ENCODE results near the gene PARP8. TPM values are rescaled to one million over a fixed set of nuclear protein-coding genes. Genes with fewer than 3 reads are reported as not detected.

Gene PARP8
- total RNA-seq, 2 donors from 2014 or later: 58.2 to 62.5 TPM

DNA sequence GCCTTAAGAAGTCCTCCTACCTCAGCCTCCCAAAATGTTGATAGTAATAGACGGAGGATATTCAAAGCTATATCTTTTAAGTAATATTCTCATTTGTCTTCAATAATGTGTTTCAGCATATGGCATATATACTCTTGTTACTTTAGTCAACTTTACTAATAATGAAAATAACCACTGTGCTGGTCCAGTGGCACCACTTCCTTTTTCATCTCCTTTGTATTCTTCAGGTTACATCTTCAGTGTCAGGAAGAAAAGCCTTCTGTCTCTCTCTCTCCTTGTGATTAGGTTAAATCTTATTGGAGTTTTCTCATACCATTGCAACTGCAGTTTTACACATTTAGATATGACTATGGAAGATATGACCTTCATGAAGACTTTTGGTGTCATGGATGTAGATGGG lies 31.3 kb downstream of the PARP8 start:
- no peaks in the 10 kb centered on the region for H3K27me3 Mint-ChIP-seq
- peak overlapping the region; percentile 2 for H3K4me3 Mint-ChIP-seq
- peaks cover 47 to 55% of the 10 kb centered on the region in 2 donors for H3K4me1 Mint-ChIP-seq (ENCODE audit: low read depth in 2 of 2)
- H3K27ac Mint-ChIP-seq: peak overlapping the region; percentile 46 to 70
- no peak for DNase-seq (ENCODE audit: low spot score)
- H3K36me3 Mint-ChIP-seq: no peaks in the 10 kb centered on the region
- ATAC-seq: no peak
- H3K9me3 Mint-ChIP-seq: no peaks in the 10 kb centered on the region

DNA sequence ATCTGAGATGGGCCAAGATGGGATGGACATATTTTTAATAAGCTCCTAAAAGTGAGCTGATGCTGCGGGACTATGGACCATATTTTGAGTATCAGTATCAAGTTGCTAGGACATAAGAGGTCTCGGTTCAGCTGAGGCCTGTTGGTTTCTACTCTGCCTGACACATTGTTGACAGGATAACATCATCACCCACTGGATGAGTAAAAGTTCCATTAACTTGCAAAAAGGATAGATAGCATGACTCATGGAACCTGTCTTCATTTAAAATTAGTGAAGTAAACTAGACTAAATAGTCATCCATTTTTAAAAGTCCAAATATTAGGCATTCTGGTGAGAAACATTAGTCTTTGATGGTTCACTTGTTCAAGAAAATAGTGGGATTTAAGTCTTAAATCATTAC lies 33.3 kb downstream of the PARP8 start:
- Mint-ChIP-seq H3K36me3 (no peaks in the 10 kb centered on the region), H3K27me3 (no peaks in the 10 kb centered on the region), H3K9me3 (no peaks in the 10 kb centered on the region), H3K4me3 (no peak overlapping the region), H3K4me1 (ENCODE audit: low read depth in 2 of 2) (peaks cover 53 to 63% of the 10 kb centered on the region in 2 donors), H3K27ac (peak overlapping the region; percentile 46 to 70)
- DNase-seq (ENCODE audit: low spot score): no peak
- peak in 1 of 2 donors; percentile 70 for ATAC-seq

DNA sequence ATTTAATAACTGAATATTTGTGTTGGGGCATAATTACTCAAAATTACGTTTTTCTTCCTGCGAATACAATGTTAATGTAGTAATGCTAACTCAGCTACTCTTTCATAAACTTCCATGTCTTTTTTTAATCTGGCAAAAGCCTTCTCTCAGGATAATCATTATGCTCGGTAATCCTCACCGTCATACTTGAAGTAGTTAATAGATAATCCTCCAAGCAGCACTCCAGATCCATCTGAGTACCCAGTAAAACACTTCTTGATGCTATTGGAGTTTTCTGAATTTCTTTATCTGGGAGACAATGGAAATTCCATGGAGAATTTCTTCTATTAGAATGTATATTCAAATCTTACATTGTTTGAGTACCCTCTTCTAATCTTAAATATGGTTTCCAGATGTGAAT lies 34.3 kb downstream of the PARP8 start:
- H3K36me3 Mint-ChIP-seq: no peaks in the 10 kb centered on the region
- H3K9me3 Mint-ChIP-seq: no peaks in the 10 kb centered on the region
- peak overlapping the region in 1 of 2 donors; percentile 52 for H3K27ac Mint-ChIP-seq
- H3K4me1 Mint-ChIP-seq (ENCODE audit: low read depth in 2 of 2): peaks cover 49 to 67% of the 10 kb centered on the region in 2 donors
- no peak for ATAC-seq
- no peak for DNase-seq (ENCODE audit: low spot score)
- no peaks in the 10 kb centered on the region for H3K27me3 Mint-ChIP-seq
- H3K4me3 Mint-ChIP-seq: no peak overlapping the region

DNA sequence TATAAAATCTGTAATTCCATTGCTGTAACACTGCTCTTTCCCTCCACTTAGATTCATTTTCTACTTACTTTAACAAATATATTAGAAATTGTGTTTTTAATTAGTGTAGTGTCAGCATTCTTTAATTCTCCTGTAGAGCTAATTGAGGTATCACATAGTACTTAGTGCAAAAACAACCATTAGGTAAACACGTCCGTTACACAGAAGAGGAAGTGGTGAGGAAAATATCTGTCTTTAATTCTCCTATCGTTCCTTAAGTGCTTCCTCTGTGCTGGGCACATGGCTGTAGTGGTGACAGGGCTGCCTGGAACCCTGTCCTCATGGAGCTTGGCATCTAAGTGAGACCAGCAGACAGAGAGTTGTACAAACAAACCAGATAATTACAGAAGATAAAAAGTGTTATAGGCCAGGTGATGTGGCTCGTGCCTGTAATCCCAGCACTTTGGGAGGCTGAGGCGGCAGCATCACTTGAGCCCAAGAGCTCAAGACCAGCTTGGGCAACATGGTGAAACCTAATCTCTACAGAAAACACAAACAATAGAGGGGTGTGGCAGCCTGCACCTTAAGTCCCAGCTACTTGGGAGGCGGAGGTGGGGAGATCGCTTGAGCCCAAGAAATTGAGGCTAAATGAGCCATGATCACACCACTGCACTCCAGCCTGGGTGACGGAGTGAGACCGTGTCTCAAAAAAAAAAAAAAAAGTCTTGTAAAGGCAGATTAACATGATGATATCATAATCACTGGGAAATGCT lies 36.4 kb downstream of the PARP8 start:
- peak overlapping the region; percentile 51 for H3K4me3 Mint-ChIP-seq
- H3K4me1 Mint-ChIP-seq (ENCODE audit: low read depth in 2 of 2): peaks cover 48 to 66% of the 10 kb centered on the region in 2 donors
- H3K27ac Mint-ChIP-seq: peak overlapping the region; percentile 73 to 88
- DNase-seq (ENCODE audit: low spot score) (no peak), ATAC-seq (peak in 1 of 2 donors; percentile 54)
- no peaks in the 10 kb centered on the region for H3K36me3 Mint-ChIP-seq
- H3K27me3 Mint-ChIP-seq: no peaks in the 10 kb centered on the region
- H3K9me3 Mint-ChIP-seq: no peaks in the 10 kb centered on the region

DNA sequence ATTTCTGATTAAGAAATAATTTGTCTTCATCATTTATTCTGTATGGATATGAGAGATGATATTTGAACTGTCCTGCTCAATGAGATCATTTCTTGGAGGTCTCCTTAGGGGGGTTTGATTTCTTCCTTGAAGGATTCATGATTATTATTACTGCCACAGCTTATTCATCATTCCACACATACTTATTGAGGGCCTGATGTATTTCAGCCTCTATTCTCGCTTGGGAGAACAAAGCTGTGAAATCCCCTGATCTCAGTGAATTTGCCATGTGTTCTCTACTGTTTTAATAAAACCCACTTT lies 36.9 kb downstream of the PARP8 start:
- Mint-ChIP-seq H3K9me3 (no peaks in the 10 kb centered on the region), H3K4me1 (ENCODE audit: low read depth in 2 of 2) (peaks cover 50 to 66% of the 10 kb centered on the region in 2 donors), H3K27ac (peak overlapping the region; percentile 73 to 88), H3K27me3 (no peaks in the 10 kb centered on the region), H3K4me3 (no peak overlapping the region), H3K36me3 (no peaks in the 10 kb centered on the region)
- ATAC-seq (no peak), DNase-seq (ENCODE audit: low spot score) (no peak)

DNA sequence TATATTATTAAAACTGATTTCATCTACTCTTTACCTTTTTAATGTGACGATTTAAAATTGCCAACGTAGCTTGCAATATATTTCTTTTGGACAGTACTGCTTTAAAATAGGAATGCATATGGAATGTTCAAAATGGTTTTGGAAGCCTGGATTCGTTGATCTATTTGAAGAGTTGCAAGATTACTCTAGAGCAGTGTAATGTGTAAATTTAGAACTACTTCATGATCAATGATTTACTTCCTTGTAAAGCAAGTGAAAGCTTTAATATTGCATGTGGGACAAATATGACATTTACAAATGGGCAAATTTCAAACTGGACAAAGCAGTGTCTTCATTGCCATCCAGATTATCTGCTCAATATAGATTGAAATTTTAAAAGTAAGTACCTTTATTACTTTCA lies 38.3 kb downstream of the PARP8 start:
- Mint-ChIP-seq H3K4me3 (no peak overlapping the region), H3K4me1 (ENCODE audit: low read depth in 2 of 2) (peaks cover 50 to 67% of the 10 kb centered on the region in 2 donors), H3K27me3 (no peaks in the 10 kb centered on the region), H3K36me3 (no peaks in the 10 kb centered on the region), H3K27ac (peak overlapping the region; percentile 31 to 88), H3K9me3 (no peaks in the 10 kb centered on the region)
- DNase-seq (ENCODE audit: low spot score) (no peak), ATAC-seq (no peak)

DNA sequence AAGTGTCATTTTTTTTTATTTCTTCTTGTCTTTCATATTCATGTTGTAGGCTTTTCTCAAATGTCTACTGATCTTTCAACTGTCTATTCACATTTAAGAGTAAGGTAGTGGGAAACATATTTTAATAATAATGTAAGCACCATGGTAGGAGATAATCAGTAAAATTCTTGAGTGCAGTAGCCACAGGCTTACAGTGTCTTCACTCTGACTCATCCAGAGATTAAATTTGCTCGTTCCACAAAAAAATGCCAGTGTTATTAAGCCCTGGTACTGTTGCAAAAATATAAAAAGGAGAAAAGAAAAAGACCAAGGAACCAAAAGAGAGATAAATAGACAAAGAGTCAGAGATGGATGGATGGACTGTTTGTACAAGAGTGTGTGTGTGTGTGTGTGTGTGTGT lies 43.0 kb downstream of the PARP8 start:
- Mint-ChIP-seq H3K27me3 (no peaks in the 10 kb centered on the region), H3K27ac (peak overlapping the region; percentile 78 to 85), H3K36me3 (no peaks in the 10 kb centered on the region), H3K9me3 (peaks cover 3% of the 10 kb centered on the region), H3K4me3 (peak overlapping the region; percentile 52), H3K4me1 (ENCODE audit: low read depth in 2 of 2) (peaks cover 50 to 71% of the 10 kb centered on the region in 2 donors)
- ATAC-seq (no peak), DNase-seq (ENCODE audit: low spot score) (no peak)

DNA sequence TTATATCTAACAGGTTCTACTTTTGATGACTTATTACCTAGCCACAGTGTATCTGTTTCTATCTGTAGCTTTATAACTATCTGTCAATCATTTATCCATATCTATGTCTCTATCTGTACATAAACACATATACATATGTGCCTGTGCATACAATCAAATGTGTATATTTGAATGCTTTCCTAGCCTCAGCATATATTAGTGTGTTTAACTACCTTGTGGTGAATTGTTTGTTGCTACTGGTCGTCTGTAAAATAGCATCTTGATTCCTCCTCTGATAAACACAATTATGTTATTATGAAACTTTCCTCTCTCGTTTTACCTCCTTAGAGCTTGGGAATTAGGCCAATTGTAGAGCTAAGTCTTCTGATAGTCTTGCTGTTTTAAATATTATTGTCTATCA lies 44.4 kb downstream of the PARP8 start:
- peaks cover 53 to 70% of the 10 kb centered on the region in 2 donors for H3K4me1 Mint-ChIP-seq (ENCODE audit: low read depth in 2 of 2)
- ATAC-seq (no peak), DNase-seq (ENCODE audit: low spot score) (no peak)
- H3K27me3 Mint-ChIP-seq: no peaks in the 10 kb centered on the region
- peak overlapping the region; percentile 86 for H3K4me3 Mint-ChIP-seq
- no peaks in the 10 kb centered on the region for H3K36me3 Mint-ChIP-seq
- H3K9me3 Mint-ChIP-seq: peaks cover 3% of the 10 kb centered on the region
- peak overlapping the region; percentile 78 to 85 for H3K27ac Mint-ChIP-seq

DNA sequence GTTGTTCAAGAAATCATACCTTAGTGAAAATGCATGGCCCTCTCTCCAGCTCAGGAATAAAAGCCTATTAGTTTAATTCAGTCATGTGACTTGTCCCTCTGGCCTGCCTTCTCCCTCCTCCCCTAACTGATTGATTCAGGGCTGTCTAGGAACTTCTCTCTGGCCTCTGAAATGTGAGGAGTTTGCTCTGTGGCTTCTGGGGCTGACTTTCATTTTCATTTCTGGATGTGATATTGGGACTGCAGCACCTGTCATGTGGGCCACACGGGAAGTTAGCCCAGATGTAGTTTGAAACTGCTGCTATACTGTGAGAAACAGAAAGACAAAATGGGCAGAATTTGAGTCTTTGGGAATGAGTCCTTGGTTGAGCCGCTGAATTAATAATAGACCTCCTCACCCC lies 44.8 kb downstream of the PARP8 start:
- Mint-ChIP-seq H3K27ac (peak overlapping the region; percentile 78 to 85), H3K36me3 (no peaks in the 10 kb centered on the region), H3K27me3 (no peaks in the 10 kb centered on the region), H3K9me3 (peaks cover 3% of the 10 kb centered on the region), H3K4me3 (peak overlapping the region; percentile 86), H3K4me1 (ENCODE audit: low read depth in 2 of 2) (peaks cover 56 to 73% of the 10 kb centered on the region in 2 donors)
- ATAC-seq: peak; percentile 93 to 96
- peak; percentile 68 for DNase-seq (ENCODE audit: low spot score)

DNA sequence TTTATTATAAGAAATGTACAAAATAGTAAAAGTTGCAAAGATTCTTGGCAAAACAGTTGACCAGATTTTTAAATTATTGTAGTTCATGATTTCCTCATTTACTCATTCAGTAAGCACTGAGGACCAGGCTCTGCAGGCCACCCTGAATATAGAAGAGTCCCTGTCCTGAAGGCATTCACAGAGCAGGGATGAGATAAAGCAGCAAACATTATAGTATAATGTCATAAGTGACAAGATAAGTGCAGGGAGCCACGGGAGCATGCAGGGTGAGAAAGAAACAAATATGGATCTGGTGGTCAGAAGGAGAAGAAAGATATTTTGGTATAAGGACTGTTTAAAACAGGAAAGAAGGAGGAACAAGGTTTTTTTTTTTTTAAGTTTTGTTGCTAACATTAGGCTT lies 46.0 kb downstream of the PARP8 start:
- Mint-ChIP-seq H3K27ac (peak overlapping the region; percentile 60 to 85), H3K36me3 (no peaks in the 10 kb centered on the region), H3K27me3 (no peaks in the 10 kb centered on the region), H3K4me1 (ENCODE audit: low read depth in 2 of 2) (peaks cover 59 to 81% of the 10 kb centered on the region in 2 donors), H3K4me3 (peak overlapping the region; percentile 21), H3K9me3 (peaks cover 3% of the 10 kb centered on the region)
- DNase-seq (ENCODE audit: low spot score): no peak
- no peak for ATAC-seq

DNA sequence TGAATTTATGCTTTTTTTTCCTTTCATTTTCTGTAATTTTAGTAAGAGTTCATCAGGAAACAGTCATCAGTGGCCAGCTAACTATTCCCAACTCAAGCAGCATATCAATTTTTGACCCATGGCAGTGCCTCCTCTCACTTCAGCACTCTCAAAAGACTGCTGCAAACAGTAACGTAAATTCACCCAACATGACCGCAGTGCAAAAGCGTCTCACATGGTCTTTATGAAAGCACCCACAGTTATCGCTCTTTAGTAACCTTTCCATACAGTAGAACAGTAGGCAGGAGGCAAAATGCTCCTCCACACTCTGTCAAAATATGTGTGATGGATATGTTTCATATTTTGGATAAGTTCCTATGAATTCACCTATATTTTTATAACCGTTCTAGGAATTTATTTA lies 48.6 kb downstream of the PARP8 start:
- no peaks in the 10 kb centered on the region for H3K27me3 Mint-ChIP-seq
- peaks cover 56 to 80% of the 10 kb centered on the region in 2 donors for H3K4me1 Mint-ChIP-seq (ENCODE audit: low read depth in 2 of 2)
- peak overlapping the region; percentile 38 to 45 for H3K27ac Mint-ChIP-seq
- peak overlapping the region; percentile 45 for H3K4me3 Mint-ChIP-seq
- no peak for DNase-seq (ENCODE audit: low spot score)
- no peaks in the 10 kb centered on the region for H3K36me3 Mint-ChIP-seq
- no peak for ATAC-seq
- peaks cover 3% of the 10 kb centered on the region for H3K9me3 Mint-ChIP-seq

DNA sequence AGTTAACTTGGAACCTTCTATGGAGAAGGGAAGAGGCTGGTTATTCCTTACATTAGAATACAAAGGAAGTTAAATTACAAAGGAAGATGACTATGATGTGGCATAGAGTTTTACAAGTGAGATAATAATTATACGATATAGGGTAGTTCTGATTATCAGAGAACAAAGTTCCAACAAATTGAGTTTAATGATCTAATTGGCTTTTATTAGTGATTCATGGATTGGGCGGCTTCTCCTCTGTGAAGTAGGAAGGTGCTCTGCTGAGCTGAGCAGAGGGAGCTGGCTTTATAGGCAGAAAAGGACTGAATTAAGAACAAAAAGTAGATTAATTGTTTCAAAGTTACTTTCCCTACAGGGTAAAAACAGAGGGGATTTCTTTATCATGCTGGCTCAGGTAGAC lies 49.7 kb downstream of the PARP8 start:
- Mint-ChIP-seq H3K4me1 (ENCODE audit: low read depth in 2 of 2) (peaks cover 56 to 81% of the 10 kb centered on the region in 2 donors), H3K36me3 (no peaks in the 10 kb centered on the region), H3K4me3 (no peak overlapping the region), H3K27ac (peak overlapping the region; percentile 6 to 50), H3K9me3 (peaks cover 3% of the 10 kb centered on the region), H3K27me3 (no peaks in the 10 kb centered on the region)
- DNase-seq (ENCODE audit: low spot score) (no peak), ATAC-seq (no peak)

DNA sequence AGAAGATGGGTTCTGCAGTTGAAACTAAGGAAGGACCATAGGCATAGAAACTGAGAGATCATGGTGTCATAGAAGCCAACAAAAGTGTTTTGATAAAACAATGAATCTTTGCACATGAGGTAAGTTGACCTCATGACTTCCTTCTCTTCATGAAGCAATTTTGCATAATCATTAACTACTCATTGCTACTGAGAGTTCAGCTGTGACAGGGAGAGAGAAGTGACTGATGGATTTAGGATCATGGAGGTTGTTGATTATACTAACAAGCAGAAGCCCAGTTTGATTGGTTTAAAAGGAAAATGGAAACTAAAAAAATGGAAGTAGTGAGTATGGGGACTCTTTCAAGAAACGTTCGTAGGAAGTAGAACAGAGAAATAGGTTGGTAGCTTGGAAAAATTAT lies 51.2 kb downstream of the PARP8 start:
- DNase-seq (ENCODE audit: low spot score) (no peak), ATAC-seq (no peak)
- H3K4me3 Mint-ChIP-seq: peak overlapping the region; percentile 8
- peaks cover 54 to 83% of the 10 kb centered on the region in 2 donors for H3K4me1 Mint-ChIP-seq (ENCODE audit: low read depth in 2 of 2)
- H3K27ac Mint-ChIP-seq: peak overlapping the region; percentile 6 to 62
- H3K27me3 Mint-ChIP-seq: no peaks in the 10 kb centered on the region
- peaks cover 3% of the 10 kb centered on the region for H3K9me3 Mint-ChIP-seq
- no peaks in the 10 kb centered on the region for H3K36me3 Mint-ChIP-seq

DNA sequence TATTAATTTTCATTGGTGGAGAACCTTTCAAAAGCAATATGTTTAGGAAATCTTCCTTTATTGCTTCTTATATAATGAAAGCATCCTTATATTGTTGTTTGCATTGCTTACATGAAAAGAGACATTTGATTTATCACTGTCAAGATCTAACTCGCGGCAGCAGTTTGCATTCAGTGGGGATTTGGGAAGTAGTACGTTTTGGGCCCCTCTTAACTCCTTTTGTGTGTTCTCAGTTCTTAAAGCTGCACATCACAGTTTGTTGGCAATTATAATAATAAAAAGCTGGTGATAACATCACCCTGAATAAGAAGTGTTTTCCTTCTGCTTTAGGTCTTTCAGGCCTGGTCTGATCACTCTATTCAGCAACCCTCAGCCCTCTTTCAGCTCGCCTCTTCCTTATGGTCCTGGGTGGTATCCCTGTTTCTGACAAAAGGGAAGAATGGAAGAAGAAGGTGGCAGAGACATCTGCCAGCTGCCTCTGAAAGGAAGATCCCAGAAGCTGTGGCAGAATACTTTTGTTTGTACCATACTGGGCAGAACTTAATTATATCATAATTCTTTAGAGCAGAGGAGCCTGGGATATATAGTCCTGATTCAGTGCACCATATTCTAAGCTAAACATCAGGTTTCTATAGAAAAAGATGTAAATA lies 53.7 kb downstream of the PARP8 start:
- Mint-ChIP-seq H3K27ac (peak overlapping the region; percentile 31 to 72), H3K4me3 (no peak overlapping the region), H3K27me3 (no peaks in the 10 kb centered on the region), H3K9me3 (no peaks in the 10 kb centered on the region), H3K4me1 (ENCODE audit: low read depth in 2 of 2) (peaks cover 51 to 73% of the 10 kb centered on the region in 2 donors), H3K36me3 (no peaks in the 10 kb centered on the region)
- ATAC-seq (no peak), DNase-seq (ENCODE audit: low spot score) (no peak)
